NCI-H446 treated with DMSO at 0.1 percent for 48 hours (cell line): Measurements from ENCODE around the gene ZCCHC2.

Experiments
- DNase-seq: peaks from one replicate; lab custom pipeline; 2025; lab: John Stamatoyannopoulos, UW

The ZCCHC2 gene

GRCh38 chr18:62538881-62539280 is 16.1 kb downstream of the ZCCHC2 start:
- no peak for DNase-seq

DNA sequence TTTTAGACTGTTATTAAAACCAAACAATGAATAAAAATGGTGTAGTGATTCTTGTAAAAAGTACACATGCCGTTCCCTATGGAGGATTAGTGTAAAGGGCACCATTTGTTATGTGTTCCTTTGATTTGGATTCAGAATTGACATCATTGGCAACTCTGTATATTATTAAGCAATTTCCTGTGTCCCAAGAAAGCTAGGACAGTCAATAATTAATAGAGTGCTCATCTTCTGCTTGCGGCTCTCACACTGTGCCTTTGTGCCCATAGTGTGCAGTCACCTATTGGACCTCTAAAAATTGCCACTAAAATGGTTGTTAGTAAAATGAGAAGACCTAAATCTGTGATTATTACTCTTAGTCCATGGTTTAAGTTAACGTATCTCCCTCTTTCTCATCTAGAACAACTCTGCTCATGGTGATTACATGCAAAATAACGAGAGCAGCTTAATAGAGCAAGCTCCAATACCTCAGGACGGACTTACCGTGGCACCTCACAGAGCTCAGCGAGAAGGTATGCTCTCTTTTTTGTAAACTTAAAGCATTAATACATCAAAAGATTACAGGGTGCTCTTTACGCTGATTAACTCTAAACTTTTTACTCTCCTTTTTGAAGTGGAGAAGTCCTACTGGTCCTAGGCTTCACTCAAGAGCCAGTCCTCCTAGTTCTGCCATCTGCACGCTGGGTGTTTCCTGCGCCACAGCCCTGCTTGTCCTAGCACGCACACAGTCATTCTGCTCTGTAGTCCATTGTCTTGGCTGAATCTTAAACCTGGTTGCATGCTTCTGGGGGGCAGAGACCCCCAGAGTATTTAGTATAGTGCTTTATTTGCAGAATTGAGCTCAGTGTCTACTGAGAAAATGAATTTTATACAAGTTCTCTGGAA is 16.7 kb downstream of the ZCCHC2 start:
- no peak for DNase-seq

DNA sequence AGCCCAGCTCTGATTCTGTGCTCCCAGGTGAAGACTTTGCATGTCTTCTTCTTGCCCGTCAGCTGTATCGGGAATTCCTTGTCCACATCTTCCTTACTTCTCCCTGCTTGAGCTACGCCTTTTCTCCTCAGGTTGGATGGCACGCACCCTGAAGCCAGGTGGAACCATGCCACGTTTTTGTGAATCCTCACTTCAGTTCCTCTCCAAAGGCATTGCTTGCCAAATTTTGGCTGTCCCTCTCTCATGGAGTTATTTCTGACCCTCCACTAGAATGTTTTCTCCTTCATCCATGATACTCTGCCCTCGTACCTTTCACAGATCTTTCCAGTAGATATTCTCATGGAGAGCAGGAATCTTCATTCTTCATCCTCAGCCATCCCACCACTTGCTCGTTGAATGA is 20.2 kb downstream of the ZCCHC2 start:
- no peak for DNase-seq

GRCh38 chr18:62545098-62545497 is 22.3 kb downstream of the ZCCHC2 start:
- no peak for DNase-seq

DNA sequence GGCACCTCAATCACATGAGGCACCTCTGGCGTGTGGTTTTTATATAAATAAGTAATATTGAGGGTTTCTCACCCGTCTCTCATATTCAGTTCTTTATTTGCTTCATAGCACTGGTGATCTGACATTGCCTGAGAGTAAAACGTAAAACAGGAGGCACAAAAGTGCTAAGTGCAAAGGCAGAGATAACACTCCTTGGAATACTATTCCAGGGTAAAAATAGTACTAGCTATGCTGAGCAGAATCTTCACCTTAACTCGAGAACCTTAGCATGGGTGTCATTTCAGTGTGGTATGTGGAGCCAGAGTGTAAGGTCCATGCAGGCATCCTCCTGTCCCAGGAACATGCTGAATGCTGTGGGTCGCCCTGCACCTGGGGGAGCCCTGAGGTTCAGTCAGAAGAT is 26.9 kb downstream of the ZCCHC2 start:
- no peak for DNase-seq

DNA sequence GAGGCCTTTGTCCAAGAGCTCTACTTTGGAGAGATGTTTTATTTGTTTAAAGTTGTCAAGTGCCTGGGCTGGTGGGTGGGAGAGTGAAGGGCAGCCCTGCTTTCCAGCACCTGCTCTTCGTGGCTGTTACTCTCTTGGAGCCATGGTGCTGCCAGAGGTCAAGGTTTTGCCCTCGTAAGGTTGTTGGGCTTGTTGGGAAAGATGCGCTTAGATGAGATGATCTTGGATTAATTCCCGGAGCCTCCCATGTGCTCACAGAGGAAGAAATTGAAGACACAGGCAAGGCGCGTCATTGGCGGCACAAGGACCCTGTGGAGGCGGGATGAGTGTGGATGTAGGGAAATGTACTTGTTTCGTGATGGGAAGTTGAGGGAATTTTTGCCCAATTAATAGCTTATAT is 27.9 kb downstream of the ZCCHC2 start:
- DNase-seq: no peak

DNA sequence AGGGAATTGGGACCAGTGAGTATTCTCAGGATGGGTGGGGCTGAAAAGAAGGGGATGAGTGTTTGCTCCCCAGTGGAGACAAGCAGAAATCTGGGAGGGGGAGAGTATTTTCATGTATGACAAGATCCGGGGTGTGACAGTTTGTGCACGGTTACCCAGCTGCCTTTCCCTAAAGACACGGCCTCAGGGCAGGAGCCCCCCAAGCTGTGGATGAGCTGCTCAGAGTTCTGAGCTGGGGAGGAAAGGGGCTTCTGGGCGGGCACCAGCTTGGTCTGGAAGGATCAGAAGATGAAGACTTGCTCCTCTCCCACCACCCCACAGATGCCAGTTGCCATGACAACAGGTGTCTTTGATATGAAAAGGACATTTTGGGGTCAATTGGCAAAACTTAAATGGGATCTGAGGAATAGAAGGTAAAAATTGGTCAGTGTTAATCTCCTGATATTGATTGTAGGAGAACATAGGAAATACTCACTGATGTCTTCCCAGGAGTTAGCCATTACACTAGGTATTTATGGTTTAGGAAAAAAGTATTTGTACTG is 29.2 kb downstream of the ZCCHC2 start:
- no peak for DNase-seq

- DNase-seq: no peak
Observed at GRCh38 chr18:62554061-62554815, 31.4 kb downstream of the ZCCHC2 start.

DNA sequence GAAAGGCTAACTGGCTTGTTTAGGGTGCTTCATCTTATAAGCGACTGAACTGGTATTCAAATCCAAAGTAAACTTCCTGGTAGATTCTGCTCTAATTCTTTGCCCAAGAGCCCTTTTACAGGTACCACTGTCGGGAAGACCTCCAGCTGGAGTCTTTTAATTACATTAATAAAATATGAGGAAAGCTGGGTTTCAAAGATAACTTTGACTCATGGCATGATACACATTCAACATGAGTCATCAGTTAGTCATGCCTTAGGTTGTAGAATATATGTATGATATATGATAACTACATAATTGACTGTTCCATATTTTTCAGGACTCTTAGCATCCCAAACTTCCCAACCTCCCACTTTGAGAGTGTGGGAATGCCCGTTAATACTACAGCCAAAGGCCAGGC is 32.3 kb downstream of the ZCCHC2 start:
- DNase-seq: no peak

DNA sequence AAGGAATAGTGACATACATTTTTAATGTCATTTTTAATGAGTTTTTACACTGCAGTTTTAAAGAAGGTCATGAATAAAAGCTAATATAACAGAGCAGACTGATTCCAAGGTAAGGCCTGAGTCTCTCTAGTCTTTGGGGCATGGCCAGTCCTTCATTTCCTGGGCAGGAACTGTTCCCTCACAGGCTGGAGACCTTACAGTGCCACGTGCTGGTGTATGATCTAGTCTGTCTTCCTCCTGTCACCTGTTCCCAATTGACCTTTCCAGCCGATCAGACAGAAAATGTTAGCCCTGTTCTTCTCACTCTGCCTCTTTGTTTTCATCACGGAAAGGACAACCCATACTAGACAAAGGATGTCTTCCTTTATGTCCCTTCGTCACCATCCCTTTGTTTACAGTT is 33.6 kb downstream of the ZCCHC2 start:
- DNase-seq: no peak

- DNase-seq: no peak
Observed at GRCh38 chr18:62558015-62558663, 35.3 kb downstream of the ZCCHC2 start.

DNA sequence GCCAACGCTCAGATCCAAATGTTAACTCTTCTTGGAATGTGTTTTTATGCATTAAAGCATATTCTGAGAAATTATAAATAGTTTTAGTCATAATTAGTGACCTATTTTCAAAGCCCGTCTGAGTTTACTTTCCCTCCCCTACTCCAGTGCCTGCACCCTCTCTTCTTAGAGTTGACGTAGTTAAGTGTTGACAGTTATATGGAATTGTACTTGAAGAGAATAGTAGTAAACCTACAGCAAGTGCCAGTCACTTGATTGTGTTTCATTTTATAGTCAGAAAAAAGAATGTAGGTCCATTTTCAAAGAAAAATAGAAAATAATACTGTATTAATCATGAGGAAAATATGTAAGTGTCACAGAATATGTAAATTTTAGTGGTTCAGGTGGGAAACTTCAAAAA is 41.2 kb downstream of the ZCCHC2 start:
- DNase-seq: no peak

GRCh38 chr18:62566199-62566598 is 43.4 kb downstream of the ZCCHC2 start:
- no peak for DNase-seq

- DNase-seq: no peak
Observed at GRCh38 chr18:62566818-62567217, 44.0 kb downstream of the ZCCHC2 start.

GRCh38 chr18:62569081-62569655 is 46.3 kb downstream of the ZCCHC2 start:
- no peak for DNase-seq

DNA sequence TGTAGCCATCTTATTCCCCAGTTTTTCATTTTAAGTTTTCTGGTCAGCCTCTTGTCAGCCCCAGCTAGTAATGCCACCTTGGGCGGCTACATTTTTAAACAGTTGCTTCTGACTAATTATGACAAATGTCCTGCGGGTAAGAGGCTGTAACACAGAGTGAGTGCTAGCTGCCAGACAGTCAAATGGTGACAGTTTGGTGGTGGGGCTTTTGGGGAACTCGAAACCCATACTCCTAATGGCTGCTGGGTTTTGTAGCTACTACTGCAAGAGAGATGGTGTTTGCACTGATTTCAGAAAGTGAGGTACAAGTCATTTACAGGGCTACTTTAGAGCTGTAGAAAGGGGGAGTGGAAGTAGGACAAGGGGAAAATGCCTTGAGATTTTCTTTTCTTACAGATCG is 48.2 kb downstream of the ZCCHC2 start:
- no peak for DNase-seq

- no peak for DNase-seq
Observed at GRCh38 chr18:62571648-62572047, 48.8 kb downstream of the ZCCHC2 start.

DNA sequence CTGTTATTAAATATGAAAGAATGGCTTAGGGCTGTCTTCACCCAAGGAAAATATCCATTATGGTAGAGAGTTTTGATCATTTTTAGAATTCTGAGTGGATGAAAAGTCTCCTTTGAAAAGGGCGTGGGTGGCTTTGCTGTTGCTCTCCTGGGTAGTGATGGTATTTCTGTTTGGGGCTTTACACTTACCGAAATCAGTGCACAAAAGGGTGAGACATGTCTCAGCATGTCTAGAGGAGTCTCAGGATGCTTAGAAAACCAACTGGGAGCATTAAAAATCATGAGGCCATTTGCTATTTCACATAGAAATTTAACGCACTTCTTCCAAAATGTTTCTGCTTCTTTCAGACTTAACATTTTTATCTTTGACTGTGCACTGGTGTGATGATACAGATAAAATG is 49.6 kb downstream of the ZCCHC2 start:
- no peak for DNase-seq

DNA sequence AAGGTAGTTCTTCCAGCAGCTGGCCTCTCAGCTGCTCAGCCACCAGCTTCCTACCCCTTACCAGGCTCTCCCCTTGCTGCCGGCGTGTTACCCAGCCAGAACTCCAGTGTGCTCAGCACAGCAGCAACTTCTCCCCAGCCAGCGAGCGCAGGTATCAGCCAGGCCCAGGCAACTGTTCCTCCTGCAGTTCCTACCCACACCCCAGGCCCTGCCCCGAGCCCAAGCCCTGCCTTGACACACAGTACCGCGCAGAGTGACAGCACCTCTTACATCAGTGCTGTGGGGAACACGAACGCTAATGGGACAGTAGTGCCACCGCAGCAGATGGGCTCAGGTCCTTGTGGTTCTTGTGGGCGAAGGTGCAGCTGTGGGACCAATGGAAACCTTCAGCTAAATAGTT is 52.0 kb downstream of the ZCCHC2 start:
- DNase-seq: no peak

DNA sequence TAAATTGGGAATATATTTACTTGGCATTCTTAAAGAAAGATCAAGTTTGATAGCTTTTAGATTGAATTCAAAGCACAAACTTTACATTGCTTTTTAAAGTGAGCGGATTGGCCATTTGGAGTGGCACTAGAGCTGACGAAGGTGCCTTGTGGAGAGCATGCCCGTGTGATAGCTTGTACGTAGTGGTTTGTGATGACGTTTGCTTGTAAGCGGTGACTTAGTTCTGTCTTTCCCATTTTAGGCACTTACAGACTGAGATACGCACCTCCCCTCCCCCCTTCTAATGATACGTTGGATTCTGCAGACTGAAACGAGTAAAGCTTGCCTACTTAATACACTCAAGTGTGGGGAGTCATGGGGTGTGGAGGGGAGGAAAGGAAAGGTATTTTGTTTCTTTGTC is 53.4 kb downstream of the ZCCHC2 start:
- DNase-seq: no peak

- DNase-seq: no peak
Observed at GRCh38 chr18:62576845-62577512, 54.2 kb downstream of the ZCCHC2 start.

GRCh38 chr18:62577765-62578164 is 54.9 kb downstream of the ZCCHC2 start:
- DNase-seq: no peak
